NCI-H1105 (cell line): ENCODE measurements around the gene SYT12.

ENCODE experiments used
- DNase-seq: peaks from one replicate; lab custom pipeline; 2025; lab: John Stamatoyannopoulos, UW

SYT12 gene

GRCh38 chr11:67055812-67056211, 32.9 kb downstream of the SYT12 start:
- no peak for DNase-seq

GRCh38 chr11:67056267-67057204, 33.6 kb downstream of the SYT12 start, which contains the start of gene RHOD:
Gene RHOD, plus strand, starts transcription at chr11:67056847. Its CDS starts 56 bp downstream, at chr11:67056903.
- DNase-seq, result no peak

GRCh38 chr11:67057205-67057672, 34.3 kb downstream of the SYT12 start:
- no peak for DNase-seq

GRCh38 chr11:67058506-67058905, 35.6 kb downstream of the SYT12 start:
- no peak for DNase-seq

GRCh38 chr11:67059671-67060070, 36.7 kb downstream of the SYT12 start:
- DNase-seq, result no peak

- DNase-seq, result no peak
Measured at GRCh38 chr11:67060111-67060522, 37.2 kb downstream of the SYT12 start.

GRCh38 chr11:67062526-67063373, 39.8 kb downstream of the SYT12 start:
- no peak for DNase-seq

GRCh38 chr11:67066333-67066709, 43.4 kb downstream of the SYT12 start:
- no peak for DNase-seq

- no peak for DNase-seq
Measured at GRCh38 chr11:67071420-67072284, 48.7 kb downstream of the SYT12 start.

- no peak for DNase-seq
Measured at GRCh38 chr11:67072295-67072694, 49.4 kb downstream of the SYT12 start.

GRCh38 chr11:67073908-67074307, 51.0 kb downstream of the SYT12 start:
- no peak for DNase-seq

GRCh38 chr11:67076202-67076601, 53.3 kb downstream of the SYT12 start:
- DNase-seq, result no peak

GRCh38 chr11:67079065-67079705, 56.3 kb downstream of the SYT12 start:
- no peak for DNase-seq

- DNase-seq, result no peak
Measured at GRCh38 chr11:67082071-67082791, 59.3 kb downstream of the SYT12 start.

- no peak for DNase-seq
Measured at GRCh38 chr11:67083786-67084366, 60.9 kb downstream of the SYT12 start.

GRCh38 chr11:67085617-67086016, 62.7 kb downstream of the SYT12 start:
- no peak for DNase-seq

- DNase-seq, result no peak
Measured at GRCh38 chr11:67090717-67091116, 67.8 kb downstream of the SYT12 start.

GRCh38 chr11:67095214-67095507, 72.2 kb downstream of the SYT12 start:
- DNase-seq, result no peak

- DNase-seq, result no peak
Measured at GRCh38 chr11:67098799-67099429, 76.0 kb downstream of the SYT12 start.

GRCh38 chr11:67099831-67100324, 76.9 kb downstream of the SYT12 start:
- DNase-seq, result no peak
